Inflammatory macrophage treated with lipopolysaccharide for 4 hours (primary cell): Measurements from ENCODE around the gene SS18.
"Not testable (repeated sequence)": the region's sequence is repeated elsewhere in the genome, so short reads cannot be mapped to it uniquely, and the experiment has no call there.

Experiments
- DNase-seq: peaks from one replicate; pipeline ENCODE4 v3.0.0-alpha.2; 2020

Gene SS18, protein sequence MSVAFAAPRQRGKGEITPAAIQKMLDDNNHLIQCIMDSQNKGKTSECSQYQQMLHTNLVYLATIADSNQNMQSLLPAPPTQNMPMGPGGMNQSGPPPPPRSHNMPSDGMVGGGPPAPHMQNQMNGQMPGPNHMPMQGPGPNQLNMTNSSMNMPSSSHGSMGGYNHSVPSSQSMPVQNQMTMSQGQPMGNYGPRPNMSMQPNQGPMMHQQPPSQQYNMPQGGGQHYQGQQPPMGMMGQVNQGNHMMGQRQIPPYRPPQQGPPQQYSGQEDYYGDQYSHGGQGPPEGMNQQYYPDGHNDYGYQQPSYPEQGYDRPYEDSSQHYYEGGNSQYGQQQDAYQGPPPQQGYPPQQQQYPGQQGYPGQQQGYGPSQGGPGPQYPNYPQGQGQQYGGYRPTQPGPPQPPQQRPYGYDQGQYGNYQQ

DNA sequence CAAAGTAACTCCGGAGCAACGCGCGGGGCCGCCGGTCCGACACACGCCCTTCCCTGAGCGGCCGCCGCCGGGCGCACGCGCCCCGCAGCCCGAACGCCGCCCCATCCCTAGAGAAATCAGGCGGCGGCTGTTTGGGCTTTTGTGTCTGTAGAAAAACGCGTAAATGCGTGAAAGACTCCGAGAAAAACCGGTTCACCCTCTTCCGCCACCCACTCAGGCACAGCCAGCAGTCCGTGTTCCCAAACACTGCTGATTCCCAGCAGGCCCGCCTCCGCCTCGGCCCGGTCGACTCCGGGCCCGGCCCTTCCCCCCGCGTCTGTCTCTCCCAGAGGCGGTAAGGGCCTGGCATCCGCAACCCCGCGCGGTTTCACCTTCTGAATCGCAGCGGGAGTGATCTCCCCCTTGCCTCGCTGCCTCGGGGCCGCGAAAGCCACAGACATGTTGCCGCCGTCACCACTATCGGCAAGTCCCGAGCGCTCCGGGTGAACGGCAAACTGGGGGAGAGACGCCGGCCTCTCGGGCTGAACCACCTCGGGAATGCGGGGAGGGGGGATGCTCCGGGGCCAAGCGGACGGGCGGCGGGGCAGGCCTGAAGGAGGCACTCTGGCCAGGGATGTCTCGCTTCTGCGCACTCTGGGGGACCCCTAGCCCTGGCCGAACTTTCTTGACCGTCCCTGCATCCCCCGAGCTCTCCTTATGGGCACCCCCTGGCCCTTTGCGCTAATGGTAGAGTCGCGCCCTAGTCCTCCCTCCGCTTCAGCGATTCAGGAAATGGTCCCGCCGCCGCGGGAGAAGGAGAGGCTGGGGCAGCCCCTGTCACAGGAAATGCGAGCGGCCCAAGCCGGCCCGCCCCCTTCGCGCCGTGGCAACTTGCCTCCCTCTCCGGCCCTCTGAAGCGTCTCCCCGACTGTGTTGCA is at the start of gene SS18:
SS18 (minus strand) TSS at position 484 of the 917 bp plus-strand sequence; CDS start at position 440, 44 bp downstream.
- DNase-seq: peak; percentile 96

DNA sequence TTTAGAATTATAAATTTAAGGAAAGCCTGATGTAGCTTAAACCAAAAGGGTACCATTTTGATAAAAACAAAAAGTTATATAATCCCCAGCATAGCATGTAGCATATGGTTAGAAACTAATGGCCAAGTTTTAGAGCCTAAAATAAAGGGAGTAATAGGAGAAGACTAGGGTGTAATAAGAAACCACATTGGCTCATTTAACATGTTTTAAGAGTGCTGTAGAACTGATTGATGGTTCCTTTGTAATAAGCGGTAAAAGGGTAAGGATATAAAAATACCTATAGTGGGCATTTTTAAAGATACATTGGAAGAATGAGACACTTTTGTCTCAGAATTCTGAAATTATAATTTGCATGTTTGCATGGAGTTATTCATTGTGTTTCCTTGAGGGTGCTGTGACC is 45.1 kb upstream of the SS18 start:
- no peak for DNase-seq

DNA sequence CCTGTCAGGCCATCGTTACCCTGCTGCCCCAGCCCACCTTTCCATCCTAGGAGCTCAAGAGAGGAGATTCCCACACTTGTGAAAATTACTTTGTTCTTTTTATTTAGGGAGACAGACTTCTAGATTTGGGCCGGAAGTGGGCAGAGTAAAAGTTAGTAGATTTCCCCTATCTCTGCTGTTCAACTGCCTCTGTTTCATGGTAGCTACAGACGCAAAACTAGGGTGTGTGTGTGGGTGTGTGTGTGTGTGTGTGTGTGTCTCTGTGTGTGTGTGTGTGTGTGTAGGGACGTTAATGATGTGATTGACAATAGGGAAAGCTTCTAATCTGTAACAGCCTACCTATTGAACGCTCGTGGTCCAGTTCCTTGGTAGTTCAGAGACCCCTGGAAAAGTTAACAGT is 43.7 kb upstream of the SS18 start:
- DNase-seq: no peak

DNA sequence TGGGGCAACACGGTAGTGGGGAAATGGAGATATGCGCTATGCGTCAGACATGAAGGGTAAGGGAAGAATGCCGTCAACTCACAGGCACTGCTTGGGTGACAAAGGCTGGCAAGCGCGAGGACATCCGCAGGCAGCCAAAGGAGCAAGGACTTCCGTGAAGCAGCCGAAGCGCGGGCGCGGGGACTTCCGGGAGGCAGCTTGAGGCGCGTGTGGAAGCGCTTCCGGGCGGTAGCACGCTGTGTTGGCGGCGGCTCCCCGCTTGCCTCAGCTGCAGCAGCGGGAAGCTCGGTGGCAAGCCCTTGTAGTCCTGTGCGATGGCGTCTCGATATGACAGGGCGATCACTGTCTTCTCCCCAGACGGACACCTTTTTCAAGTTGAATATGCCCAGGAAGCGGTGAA is 43.2 kb upstream of the SS18 start, which contains the start of gene PSMA8:
PSMA8 (plus strand) TSS at position 218 of the 400 bp plus-strand sequence; CDS start at position 315, 97 bp downstream.
- DNase-seq: no peak

DNA sequence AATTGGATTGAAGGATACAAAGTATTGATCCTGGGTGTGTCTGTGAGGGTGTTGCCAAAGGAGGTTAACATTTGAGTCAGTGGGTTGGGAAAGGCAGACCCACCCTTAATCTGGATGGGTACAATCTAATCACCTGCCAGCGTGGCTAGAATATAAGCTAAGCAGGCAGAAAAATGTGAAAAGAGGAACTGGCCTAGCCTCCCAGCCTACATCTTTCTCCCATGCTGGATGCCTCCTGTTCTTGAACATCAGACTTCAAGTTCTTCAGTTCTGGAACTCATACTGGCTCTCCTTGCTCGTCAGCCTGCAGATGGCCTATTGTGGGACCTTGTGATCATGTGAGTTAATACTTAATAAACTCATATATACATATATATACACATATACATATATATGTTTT is 37.8 kb upstream of the SS18 start:
- not testable (repeated sequence) for DNase-seq

DNA sequence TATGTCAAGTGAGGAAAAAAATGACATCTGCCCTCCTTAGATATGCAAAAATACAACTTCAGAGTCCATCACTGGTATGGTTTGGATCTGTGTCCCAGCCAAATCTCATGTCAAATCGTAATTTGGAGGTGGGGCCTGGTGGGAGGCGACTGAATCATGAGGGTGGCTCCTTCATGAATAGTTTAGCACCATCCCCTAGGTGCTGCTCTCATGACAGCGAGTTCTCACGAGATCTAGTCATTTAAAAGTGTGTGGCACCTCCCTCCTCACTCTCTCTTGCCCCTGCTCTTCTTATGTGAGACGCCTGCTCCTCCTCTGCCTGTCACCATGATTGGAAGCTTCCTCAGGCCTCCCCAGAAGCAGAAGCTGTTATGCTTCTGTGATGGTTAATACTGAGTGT is 37.4 kb upstream of the SS18 start:
- no peak for DNase-seq

DNA sequence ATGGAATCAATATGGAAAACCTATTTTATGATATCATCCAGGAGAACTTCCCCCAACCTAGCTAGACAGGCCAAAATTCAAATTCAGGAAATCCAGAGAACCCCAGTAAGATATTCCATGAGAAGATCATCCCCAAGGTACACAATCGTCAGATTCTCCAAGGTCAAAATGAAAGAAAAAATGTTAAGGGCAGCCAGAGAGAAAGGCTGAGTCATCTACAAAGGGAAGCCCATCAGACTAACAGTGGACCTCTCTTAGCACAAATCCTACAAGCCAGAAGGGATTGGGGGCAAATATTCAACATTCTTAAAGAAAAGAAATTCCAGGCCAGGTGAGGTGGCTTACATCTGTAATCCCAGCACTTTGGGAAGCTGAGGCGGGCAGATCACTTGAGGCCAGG is 31.6 kb upstream of the SS18 start:
- DNase-seq: not testable (repeated sequence)

DNA sequence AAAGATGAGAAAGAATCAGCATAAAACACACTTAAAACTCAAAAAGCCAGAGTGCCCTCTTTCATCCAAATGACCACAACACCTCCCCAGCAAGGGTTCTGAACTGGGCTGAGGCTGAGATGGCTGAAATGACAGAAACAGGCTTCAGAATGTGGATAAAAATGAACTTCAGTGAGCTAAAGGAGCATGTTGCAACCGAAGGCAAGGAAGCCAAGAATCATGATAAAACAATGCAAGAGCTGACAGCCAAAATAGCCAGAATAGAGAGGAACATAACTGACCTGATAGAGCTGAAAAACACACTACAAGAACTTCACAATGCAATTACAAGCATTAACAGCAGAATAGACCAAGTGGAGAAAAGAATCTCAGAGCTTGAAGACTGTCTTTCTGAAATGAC is 31.1 kb upstream of the SS18 start:
- no peak for DNase-seq

DNA sequence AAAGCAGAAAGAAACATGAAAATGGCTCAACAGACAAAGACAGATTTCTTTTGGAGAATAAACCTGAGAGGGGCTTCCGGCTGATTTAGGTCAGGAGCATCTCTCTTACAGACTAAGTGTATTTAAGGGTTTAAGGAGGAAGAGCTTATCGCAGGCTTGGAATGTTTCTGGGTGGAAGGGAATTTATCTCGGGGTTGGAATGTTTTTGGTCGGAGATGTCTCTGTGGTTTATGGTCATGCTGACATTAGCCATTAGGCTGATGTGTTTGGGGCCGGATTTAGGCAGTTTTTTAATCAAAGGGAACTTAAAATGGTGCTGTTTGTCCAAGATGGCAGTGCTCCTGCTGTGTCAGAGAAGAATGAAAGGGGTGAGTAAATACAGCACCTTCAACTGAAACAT is 28.8 kb upstream of the SS18 start:
- DNase-seq: no peak

DNA sequence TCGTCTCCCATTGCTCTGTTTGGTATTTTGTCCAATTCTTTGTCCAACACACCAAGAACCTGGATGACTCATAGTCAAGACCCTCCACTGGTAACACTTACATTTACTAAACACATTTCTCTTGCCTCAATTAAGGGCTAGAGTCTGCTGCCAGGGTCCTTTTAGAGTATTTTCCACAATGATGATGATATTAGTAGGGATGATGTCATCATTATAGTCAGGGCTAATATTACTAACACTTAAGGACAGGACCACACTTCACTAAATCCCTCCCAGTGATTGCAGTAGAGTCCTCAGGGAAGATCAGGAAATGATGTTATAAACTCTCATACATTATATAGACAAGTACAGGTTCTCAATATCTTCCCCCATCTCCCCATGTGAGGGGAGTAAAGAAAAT is 13.6 kb upstream of the SS18 start:
- no peak for DNase-seq

DNA sequence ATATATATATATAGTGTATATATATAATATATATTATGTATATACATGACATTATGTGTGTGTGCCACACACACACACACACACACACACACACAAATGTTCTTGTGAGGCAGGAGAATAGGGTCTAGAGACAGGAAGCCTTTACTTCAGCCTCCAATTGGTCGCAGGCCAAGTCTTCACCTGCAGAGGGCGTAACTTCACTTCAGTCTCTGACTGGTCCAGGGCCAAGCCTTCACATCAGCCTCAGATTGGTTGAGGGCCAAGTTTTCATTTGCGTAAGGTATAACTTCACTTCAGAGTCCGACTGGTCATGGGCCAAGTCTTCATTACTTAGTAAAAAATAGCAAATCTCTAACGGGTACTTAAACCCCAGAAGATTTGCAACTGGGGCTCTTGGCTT is 13.2 kb upstream of the SS18 start:
- no peak for DNase-seq

DNA sequence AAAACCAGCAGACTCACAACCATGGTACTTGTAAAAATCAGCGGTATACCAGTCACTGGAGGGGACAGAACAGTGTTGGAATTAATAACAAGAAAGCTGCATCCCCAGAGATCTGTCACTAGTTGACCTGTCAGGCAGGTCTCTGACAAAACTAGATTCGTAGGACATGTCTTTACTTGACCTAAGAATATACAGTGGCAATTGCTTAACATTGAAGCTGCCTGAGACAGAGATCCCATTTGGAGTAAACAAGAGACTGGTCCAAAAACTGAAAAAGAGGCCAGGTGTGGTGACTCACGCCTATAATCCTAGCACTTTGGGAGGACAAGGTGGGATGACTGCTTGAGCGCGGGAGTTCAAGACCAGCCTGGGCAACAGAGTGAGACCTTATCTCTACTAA is 7.2 kb upstream of the SS18 start:
- no peak for DNase-seq

DNA sequence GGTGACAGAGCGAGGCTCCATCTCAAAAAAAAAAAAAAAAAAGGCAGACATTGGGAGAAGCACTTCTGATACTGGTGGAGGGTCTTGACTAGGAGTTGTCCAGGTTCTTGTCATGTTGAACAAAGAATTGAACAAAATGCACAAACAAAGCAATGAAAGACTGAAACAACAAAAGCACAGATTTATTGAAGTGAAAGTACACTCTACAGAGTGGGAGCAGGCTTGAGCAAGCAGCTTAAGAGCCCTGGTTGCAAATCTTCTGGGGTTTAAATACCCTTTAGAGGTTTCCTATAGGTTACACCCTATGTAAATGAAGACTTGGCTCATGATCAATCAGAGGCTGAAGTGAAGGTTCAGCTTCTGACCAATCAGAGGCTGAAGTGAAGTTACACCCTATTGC is 6.4 kb upstream of the SS18 start:
- DNase-seq: no peak

DNA sequence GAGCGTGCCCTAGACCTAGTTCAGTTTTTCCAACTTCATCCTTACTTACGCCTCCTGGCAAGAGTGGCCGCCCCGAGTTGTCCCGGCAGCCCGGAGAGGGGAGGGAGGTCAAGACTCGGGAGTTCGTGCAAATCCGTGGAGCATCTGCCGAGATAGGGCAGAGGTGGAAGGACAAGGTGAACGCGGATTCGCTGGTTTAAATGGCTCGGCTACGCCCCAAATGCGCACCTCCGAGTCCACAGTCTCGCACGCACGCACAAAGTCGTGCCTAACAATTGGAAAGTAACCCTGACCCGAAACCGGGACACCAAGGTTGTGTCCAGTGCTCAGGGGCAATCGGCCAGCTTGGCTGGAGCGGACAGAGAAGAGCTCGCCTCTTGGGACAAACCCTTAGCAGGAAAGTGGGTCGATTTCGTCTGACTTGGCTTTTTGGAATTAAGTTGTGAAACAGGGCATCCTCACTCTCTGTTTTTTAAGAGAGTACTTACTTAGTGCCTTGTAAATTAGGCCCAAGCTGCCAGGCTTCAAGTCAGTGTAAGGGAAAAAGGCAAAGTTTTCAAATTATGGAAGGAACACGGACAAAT is 726 bp upstream of the SS18 start:
- no peak for DNase-seq

DNA sequence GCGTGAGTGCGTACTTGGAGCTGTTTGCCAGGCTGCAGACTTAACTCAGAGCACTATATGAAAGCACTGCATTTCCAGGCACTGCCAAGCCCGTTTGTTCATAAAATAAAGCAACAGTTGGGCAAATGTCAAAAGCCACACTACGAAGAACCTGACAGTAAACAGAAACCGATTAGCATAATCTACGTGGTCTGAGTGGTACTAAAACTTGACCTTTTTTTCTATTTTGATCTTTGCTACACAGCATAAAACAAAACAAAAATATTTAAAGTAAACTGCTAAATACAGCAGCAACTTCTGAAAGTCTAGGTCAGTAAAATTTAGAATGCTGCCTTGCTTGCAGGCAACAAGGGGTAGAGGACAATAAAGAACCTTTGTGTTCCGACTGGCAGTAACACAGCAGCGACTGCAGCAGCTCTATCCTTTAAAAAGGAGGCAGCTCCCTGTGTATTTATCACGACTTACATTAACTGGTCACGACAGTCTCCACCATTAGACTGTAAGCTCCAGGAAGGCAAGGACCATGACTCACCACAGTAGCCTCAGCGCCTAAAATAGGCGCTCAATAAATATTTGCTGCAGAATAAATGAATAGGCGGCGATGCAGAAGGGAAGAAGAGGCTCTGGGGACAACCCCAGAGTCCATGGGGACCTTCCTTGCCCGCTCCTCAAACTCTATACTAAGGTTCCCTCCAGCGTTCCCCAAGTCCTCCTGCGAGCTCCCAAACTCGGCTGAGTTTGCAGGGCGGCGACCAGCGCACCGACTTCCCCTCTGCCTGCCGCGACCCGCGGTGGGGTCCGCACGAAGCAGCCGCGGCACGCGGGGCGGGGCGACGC is 902 bp downstream of the SS18 start:
- peak; percentile 36 for DNase-seq

DNA sequence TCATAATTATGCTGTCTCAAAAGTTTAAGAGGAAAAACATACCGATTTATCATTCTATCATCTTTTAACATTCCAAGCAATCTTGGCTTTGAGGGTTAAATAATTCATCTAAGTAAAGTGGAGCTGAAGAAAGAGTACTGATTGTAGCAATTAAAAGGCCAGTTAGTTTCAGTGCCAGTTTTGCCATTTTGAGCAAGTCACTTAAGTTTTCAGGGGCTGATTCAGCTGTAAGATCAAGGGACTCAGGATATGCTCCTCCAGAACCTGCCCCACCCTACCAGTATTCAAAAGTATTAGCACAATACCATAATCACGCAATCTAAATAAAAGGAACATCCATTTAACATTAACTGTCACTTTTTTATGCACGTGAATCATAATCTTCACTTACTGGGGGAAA is 1.9 kb downstream of the SS18 start:
- peak; percentile 42 for DNase-seq

DNA sequence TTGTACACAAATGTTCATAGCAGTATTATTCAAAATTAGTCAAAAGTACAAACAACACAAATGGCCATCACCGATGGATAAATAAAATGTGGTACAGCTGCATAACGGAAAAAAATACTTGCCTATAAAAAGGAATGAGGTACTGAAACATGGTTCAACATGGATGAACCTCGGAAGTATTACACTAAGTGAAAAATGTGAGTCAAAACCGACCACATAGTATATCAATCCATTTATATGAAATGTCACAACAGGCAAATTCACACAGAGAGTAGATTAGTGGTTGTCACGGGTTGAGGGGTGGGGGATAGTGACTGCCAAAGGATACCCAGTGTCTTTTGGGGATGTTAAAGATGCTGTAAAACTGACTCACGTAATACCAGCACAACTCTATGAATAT is 3.5 kb downstream of the SS18 start:
- DNase-seq: no peak

DNA sequence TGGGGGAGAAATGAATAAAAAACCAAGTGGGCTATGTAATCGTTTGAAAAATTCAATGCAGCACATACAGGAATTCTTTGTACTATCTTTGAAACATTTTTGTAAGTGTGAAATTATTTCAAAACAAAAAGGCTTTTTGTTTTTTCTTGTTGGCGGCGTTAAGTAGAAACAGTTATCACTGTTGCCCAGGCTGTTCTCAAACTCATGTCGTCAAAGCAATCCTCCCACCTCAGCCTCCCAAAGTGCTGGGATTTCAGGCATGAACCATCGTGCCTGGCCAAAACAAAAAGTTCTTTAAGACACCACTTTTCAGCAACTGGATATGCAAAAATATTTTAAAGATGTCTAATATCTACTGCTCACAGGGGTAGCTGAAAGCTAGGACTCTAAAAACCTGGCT is 5.4 kb downstream of the SS18 start:
- DNase-seq: no peak

DNA sequence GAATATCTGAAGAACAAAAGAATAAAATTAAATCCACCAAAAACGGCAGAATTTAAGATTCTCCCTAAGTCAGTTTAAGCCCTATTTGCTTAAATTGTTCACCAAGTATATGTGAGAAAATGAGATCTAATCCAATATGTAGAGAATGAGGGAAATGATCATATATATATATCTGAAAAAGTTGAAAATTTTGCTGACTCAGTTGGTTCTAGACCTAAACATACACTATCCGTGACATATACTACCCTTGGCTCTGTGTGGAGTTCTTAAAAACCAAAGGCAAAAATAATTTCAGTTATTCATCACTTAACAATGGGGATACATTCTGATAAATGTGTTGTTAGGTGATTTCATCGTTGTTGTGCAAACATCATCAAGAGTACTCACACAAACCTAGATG is 7.3 kb downstream of the SS18 start:
- no peak for DNase-seq

DNA sequence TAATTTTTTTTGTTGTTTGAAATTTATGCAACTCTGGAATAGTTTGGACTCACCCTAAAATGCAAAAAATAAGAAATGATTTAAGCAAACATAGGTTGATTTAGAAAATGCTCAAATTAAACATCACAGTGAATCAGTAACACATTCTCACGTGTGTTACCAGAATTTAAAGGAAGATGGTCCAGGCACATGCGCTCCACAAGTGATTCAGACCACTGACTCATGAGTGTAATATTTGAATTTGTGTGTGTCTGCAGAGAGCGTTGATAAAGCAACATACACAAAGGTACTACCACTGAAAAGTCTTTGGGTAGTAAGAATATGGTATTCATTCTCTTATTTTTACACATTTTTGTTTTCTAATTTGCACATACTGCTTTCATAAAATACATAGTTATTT is 7.9 kb downstream of the SS18 start:
- DNase-seq: no peak

DNA sequence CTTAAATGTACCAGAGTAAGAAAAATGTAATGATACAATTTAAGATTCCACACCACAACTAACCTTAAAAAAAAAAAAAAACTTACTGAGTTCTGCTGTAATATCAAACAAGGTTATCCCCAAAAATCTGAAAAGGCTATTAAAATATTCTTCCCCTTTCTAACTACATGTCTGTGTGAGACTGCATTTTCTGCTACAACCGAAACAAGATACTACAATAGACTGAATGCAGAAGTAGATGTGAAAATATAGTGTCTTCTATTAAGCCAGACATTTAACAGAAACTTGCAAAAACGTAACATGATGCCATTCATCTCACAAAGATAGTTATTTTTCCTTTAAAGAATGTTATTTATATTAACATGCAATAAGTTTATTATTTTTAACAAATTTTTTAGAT is 16.2 kb downstream of the SS18 start:
- peak; percentile 36 for DNase-seq

DNA sequence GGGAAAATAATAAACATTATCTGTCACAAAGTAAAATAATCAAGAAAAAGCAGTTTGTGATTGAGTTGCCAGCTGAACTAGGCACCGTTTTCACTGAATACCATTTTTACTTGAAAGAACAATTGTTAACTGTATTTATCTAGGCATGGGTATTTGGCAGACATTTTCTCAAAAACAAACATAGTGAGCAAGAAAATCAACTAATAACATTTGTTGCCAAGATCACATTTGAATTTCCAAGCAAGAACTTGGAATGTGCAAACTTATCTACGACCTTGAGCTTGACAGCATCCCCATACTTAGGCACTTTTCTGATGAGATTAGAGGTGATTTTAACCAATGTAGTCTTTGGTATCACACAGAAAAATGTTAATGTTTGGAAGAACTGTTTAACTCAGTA is 16.7 kb downstream of the SS18 start:
- DNase-seq: no peak

DNA sequence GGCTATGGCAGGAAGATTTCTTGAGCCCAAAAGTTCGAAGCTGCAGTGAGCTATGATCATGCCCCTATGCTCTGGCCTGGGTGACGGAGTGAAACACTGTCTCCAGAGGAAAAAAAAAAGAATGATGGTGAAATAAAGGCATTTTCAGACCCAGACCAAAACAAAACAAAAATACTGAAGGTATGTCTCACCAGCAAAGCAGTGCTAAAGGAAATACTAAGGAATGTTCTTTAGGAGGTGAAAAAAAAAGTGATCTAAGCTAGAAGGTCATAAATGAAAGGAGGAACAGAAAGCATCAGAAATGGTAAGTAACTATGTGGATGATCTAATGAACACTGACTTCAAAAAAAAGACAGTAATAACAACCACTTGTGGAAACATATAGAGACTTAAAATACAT is 18.7 kb downstream of the SS18 start:
- peak; percentile 31 for DNase-seq
